Hepatocyte (in vitro differentiated cells): ENCODE results near the gene PDGFD.

Experiments used
- CTCF ChIP-seq: fragments of 200-600 bp; sonication (generic); IDR thresholded peaks from 2 replicates; pipeline ENCODE4 v1.5.1; 2016; ENCODE audit warnings: antibody characterized with exemption, mild to moderate bottlenecking; ENCODE audit not compliant: poor library complexity
- EZH2 ChIP-seq: fragments of 200-600 bp; sonication (generic); IDR thresholded peaks from 2 replicates; pipeline ENCODE4 v1.6.1; 2016; ENCODE audit warnings: antibody characterized with exemption, mild to moderate bottlenecking, borderline replicate concordance

GRCh38 chr11:103994094-103994493 lies 169.9 kb downstream of the PDGFD start:
- TF ChIP-seq CTCF (no peak), EZH2 (no peak)
